IPS-20b (cell line): ENCODE measurements around the gene PDSS1.

Experiments
- H3K27ac ChIP-seq: one replicate; pipeline ENCODE4 v1.5.1; 2013; ENCODE audit warnings: low read length
- H3K27me3 ChIP-seq: 2 replicates; pipeline ENCODE4 v1.6.1; 2013; ENCODE audit warnings: mild to moderate bottlenecking, low read length, inconsistent platforms; ENCODE audit not compliant: insufficient read depth
- H3K36me3 ChIP-seq: 2 replicates; pipeline ENCODE4 v1.6.1; 2013; ENCODE audit warnings: low read depth, mild to moderate bottlenecking, inconsistent platforms, low read length, moderate library complexity; ENCODE audit not compliant: insufficient read depth
- H3K4me1 ChIP-seq: 2 replicates; pipeline ENCODE4 v1.6.1; 2013; ENCODE audit warnings: mild to moderate bottlenecking, control low read depth, inconsistent platforms, low read length, moderate library complexity; ENCODE audit not compliant: insufficient read depth
- H3K4me3 ChIP-seq: 2 replicates; pipeline ENCODE4 v1.5.1; 2013; ENCODE audit warnings: mild to moderate bottlenecking, low read length, inconsistent platforms
- H3K9ac ChIP-seq: 2 replicates; pipeline ENCODE4 v1.6.1; 2013; ENCODE audit warnings: low read depth, mild to moderate bottlenecking, inconsistent platforms, low read length, moderate library complexity
- H3K9me3 ChIP-seq: 2 replicates; pipeline ENCODE4 v1.6.1; 2013; ENCODE audit warnings: mild to moderate bottlenecking, low read depth, low read length, inconsistent platforms; ENCODE audit not compliant: insufficient read depth

PDSS1 gene

GRCh38 chr10:26703096-26703495 lies 5.6 kb downstream of the PDSS1 start:
- Histone ChIP-seq H3K4me3 (no peak overlapping the region), H3K27ac (no peak overlapping the region), H3K36me3 (peaks cover 54% of the 10 kb centered on the region), H3K9me3 (no peaks in the 10 kb centered on the region), H3K9ac (no peak overlapping the region), H3K4me1 (no peaks in the 10 kb centered on the region), H3K27me3 (no peaks in the 10 kb centered on the region)

- H3K36me3 ChIP-seq, result peaks cover 61% of the 10 kb centered on the region
- no peak overlapping the region for H3K9ac ChIP-seq
- H3K27me3 ChIP-seq, result no peaks in the 10 kb centered on the region
- H3K27ac ChIP-seq, result no peak overlapping the region
- H3K4me1 ChIP-seq, result no peaks in the 10 kb centered on the region
- H3K9me3 ChIP-seq, result no peaks in the 10 kb centered on the region
- no peak overlapping the region for H3K4me3 ChIP-seq
Measured at GRCh38 chr10:26703974-26704373, 6.5 kb downstream of the PDSS1 start.

- H3K9me3 ChIP-seq, result no peaks in the 10 kb centered on the region
- no peaks in the 10 kb centered on the region for H3K27me3 ChIP-seq
- H3K9ac ChIP-seq, result no peak overlapping the region
- H3K36me3 ChIP-seq, result peaks cover 72% of the 10 kb centered on the region
- no peak overlapping the region for H3K27ac ChIP-seq
- H3K4me3 ChIP-seq, result no peak overlapping the region
- no peaks in the 10 kb centered on the region for H3K4me1 ChIP-seq
Measured at GRCh38 chr10:26706206-26706605, 8.7 kb downstream of the PDSS1 start.

GRCh38 chr10:26706936-26707335 lies 9.4 kb downstream of the PDSS1 start:
- Histone ChIP-seq H3K9ac (no peak overlapping the region), H3K36me3 (peaks cover 71% of the 10 kb centered on the region)

GRCh38 chr10:26711324-26711723 lies 13.8 kb downstream of the PDSS1 start:
- Histone ChIP-seq H3K9me3 (no peaks in the 10 kb centered on the region), H3K9ac (no peak overlapping the region), H3K27me3 (no peaks in the 10 kb centered on the region), H3K27ac (no peak overlapping the region), H3K4me1 (no peaks in the 10 kb centered on the region), H3K36me3 (peaks cover 72% of the 10 kb centered on the region), H3K4me3 (no peak overlapping the region)

More at GRCh38 chr10:26706936-26707335, 9.4 kb downstream of the PDSS1 start:
- no peaks in the 10 kb centered on the region for H3K4me1 ChIP-seq
- H3K9me3 ChIP-seq, result no peaks in the 10 kb centered on the region
- no peak overlapping the region for H3K4me3 ChIP-seq
- H3K27ac ChIP-seq, result no peak overlapping the region
- no peaks in the 10 kb centered on the region for H3K27me3 ChIP-seq

- Histone ChIP-seq H3K27ac (no peak overlapping the region), H3K9ac (no peak overlapping the region), H3K4me3 (no peak overlapping the region), H3K9me3 (no peaks in the 10 kb centered on the region), H3K36me3 (peaks cover 72% of the 10 kb centered on the region), H3K27me3 (no peaks in the 10 kb centered on the region), H3K4me1 (no peaks in the 10 kb centered on the region)
Measured at GRCh38 chr10:26714415-26715136, 17.1 kb downstream of the PDSS1 start.

GRCh38 chr10:26715137-26715487 lies 17.6 kb downstream of the PDSS1 start:
- H3K9ac ChIP-seq, result no peak overlapping the region
- no peaks in the 10 kb centered on the region for H3K27me3 ChIP-seq
- H3K27ac ChIP-seq, result no peak overlapping the region
- no peaks in the 10 kb centered on the region for H3K9me3 ChIP-seq
- H3K4me3 ChIP-seq, result no peak overlapping the region
- H3K36me3 ChIP-seq, result peaks cover 74% of the 10 kb centered on the region
- H3K4me1 ChIP-seq, result no peaks in the 10 kb centered on the region

- no peak overlapping the region for H3K4me3 ChIP-seq
- H3K9me3 ChIP-seq, result no peaks in the 10 kb centered on the region
- H3K27ac ChIP-seq, result no peak overlapping the region
- no peak overlapping the region for H3K9ac ChIP-seq
- H3K4me1 ChIP-seq, result no peaks in the 10 kb centered on the region
- no peaks in the 10 kb centered on the region for H3K27me3 ChIP-seq
- peaks cover 79% of the 10 kb centered on the region for H3K36me3 ChIP-seq
Measured at GRCh38 chr10:26717476-26717875, 20.0 kb downstream of the PDSS1 start.

- Histone ChIP-seq H3K4me1 (no peaks in the 10 kb centered on the region), H3K36me3 (peaks cover 87% of the 10 kb centered on the region), H3K9me3 (no peaks in the 10 kb centered on the region), H3K4me3 (no peak overlapping the region), H3K27ac (no peak overlapping the region), H3K9ac (no peak overlapping the region), H3K27me3 (no peaks in the 10 kb centered on the region)
Measured at GRCh38 chr10:26721561-26721960, 24.1 kb downstream of the PDSS1 start.

- Histone ChIP-seq H3K4me1 (no peaks in the 10 kb centered on the region), H3K4me3 (no peak overlapping the region), H3K36me3 (peaks cover 86% of the 10 kb centered on the region), H3K27me3 (no peaks in the 10 kb centered on the region), H3K9ac (no peak overlapping the region), H3K27ac (no peak overlapping the region), H3K9me3 (no peaks in the 10 kb centered on the region)
Measured at GRCh38 chr10:26723016-26723415, 25.5 kb downstream of the PDSS1 start.

GRCh38 chr10:26725837-26726727 lies 28.6 kb downstream of the PDSS1 start:
- Histone ChIP-seq H3K27me3 (no peaks in the 10 kb centered on the region), H3K27ac (no peak overlapping the region), H3K9me3 (no peaks in the 10 kb centered on the region), H3K4me1 (no peaks in the 10 kb centered on the region), H3K4me3 (no peak overlapping the region), H3K9ac (no peak overlapping the region), H3K36me3 (peaks cover 79% of the 10 kb centered on the region)

GRCh38 chr10:26727005-26727404 lies 29.5 kb downstream of the PDSS1 start:
- Histone ChIP-seq H3K36me3 (peaks cover 78% of the 10 kb centered on the region), H3K9ac (no peak overlapping the region), H3K4me3 (no peak overlapping the region), H3K27ac (no peak overlapping the region), H3K9me3 (no peaks in the 10 kb centered on the region), H3K4me1 (no peaks in the 10 kb centered on the region), H3K27me3 (no peaks in the 10 kb centered on the region)
